Vagina (tissue), 2 donors: Measurements from ENCODE around the gene RASAL2.

Source experiments
- POLR2A ChIP-seq, 2 donors: fragments of 450-650 bp; IDR thresholded peaks; one replicate each; pipeline ENCODE4 v1.6.1; 2017; ENCODE audit warnings: antibody characterized with exemption in 2 of 2, mild to moderate bottlenecking in 2 of 2, moderate library complexity in 2 of 2
- POLR2AphosphoS5 ChIP-seq, 2 donors: sonication (generic); formaldehyde crosslinking; IDR thresholded peaks; one replicate each; pipeline ENCODE4 v1.9.0; 2017; ENCODE audit warnings: antibody characterized with exemption in 2 of 2, mild to moderate bottlenecking in 2 of 2, low read depth in 1 of 2; ENCODE audit not compliant: insufficient read depth in 1 of 2
- TF ChIP-seq, protein P1 (sequence below), 3 experiments: fragments of 450-650 bp in 2 of 3; fragments of 200-600 bp in 1 of 3; sonication (generic) in 1 of 3; IDR thresholded peaks; one replicate each; pipeline ENCODE4 v1.5.1; 2017 to 2019; ENCODE audit warnings: antibody characterized with exemption in 3 of 3, mild to moderate bottlenecking in 2 of 3, moderate library complexity in 2 of 3

GRCh38 chr1:178342745-178343144 lies 248.8 kb downstream of the RASAL2 start:
- TF ChIP-seq, protein P1, sequence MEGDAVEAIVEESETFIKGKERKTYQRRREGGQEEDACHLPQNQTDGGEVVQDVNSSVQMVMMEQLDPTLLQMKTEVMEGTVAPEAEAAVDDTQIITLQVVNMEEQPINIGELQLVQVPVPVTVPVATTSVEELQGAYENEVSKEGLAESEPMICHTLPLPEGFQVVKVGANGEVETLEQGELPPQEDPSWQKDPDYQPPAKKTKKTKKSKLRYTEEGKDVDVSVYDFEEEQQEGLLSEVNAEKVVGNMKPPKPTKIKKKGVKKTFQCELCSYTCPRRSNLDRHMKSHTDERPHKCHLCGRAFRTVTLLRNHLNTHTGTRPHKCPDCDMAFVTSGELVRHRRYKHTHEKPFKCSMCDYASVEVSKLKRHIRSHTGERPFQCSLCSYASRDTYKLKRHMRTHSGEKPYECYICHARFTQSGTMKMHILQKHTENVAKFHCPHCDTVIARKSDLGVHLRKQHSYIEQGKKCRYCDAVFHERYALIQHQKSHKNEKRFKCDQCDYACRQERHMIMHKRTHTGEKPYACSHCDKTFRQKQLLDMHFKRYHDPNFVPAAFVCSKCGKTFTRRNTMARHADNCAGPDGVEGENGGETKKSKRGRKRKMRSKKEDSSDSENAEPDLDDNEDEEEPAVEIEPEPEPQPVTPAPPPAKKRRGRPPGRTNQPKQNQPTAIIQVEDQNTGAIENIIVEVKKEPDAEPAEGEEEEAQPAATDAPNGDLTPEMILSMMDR (IDR thresholded peaks at IDR 0.05), result no peak
- TF ChIP-seq POLR2A (IDR thresholded peaks at IDR 0.05) (no peak), POLR2AphosphoS5 (IDR thresholded peaks at IDR 0.05; ENCODE audit: insufficient read depth in 1 of 2, low read depth in 1 of 2) (no peak)
